ENCODE data around the gene NR0B2. TPM values are rescaled to one million over a fixed set of nuclear protein-coding genes. Genes with fewer than 3 reads are reported as not detected.

The NR0B2 gene
- total and polyA plus RNA-seq, 2 donors: not detected

- 45% methylated on average over 20 of the region's 20 CpGs for WGBS
- no peak for DNase-seq (ENCODE audit: extremely low spot score)
- no peaks in the 10 kb centered on the region for H3K4me1 ChIP-seq (ENCODE audit: insufficient read depth)
- peak overlapping the region; percentile 37 for H3K4me3 ChIP-seq (ENCODE audit: low read depth, low read length)
- peak overlapping the region; percentile 75 for H3K27ac ChIP-seq (ENCODE audit: low read depth)
- H3K36me3 ChIP-seq (ENCODE audit: insufficient read depth): no peaks in the 10 kb centered on the region
These were observed 50.1 kb downstream of the NR0B2 start for GRCh38 chr1:26863685-26864077.

- no peak for DNase-seq (ENCODE audit: extremely low spot score)
- H3K4me3 ChIP-seq (ENCODE audit: low read depth, low read length): peak within 1 kb of the TSS; percentile 37
- peak within 1 kb of the TSS; percentile 75 for H3K27ac ChIP-seq (ENCODE audit: low read depth)
- no peaks in the 10 kb centered on the region for H3K36me3 ChIP-seq (ENCODE audit: insufficient read depth)
- WGBS: 79% methylated on average over 37 of the region's 37 CpGs
- H3K4me1 ChIP-seq (ENCODE audit: insufficient read depth): no peaks in the 10 kb centered on the region
These were observed 50.7 kb downstream of the NR0B2 start, which contains the start of gene SFN for GRCh38 chr1:26862781-26863684. Gene SFN, plus strand, starts transcription at chr1:26863149. Its CDS starts 64 bp downstream, at chr1:26863213.

- WGBS: 81% methylated on average over 7 of the region's 7 CpGs
- Histone ChIP-seq H3K36me3 (ENCODE audit: insufficient read depth) (no peaks in the 10 kb centered on the region), H3K27ac (ENCODE audit: low read depth) (no peak overlapping the region), H3K4me1 (ENCODE audit: insufficient read depth) (no peaks in the 10 kb centered on the region), H3K4me3 (ENCODE audit: low read depth, low read length) (no peak overlapping the region)
- DNase-seq (ENCODE audit: extremely low spot score): no peak
These were observed 51.8 kb downstream of the NR0B2 start for GRCh38 chr1:26861889-26862378.

Other genes with a start within 250 kb of the NR0B2 start
- 40.6 TPM for gene ARID1A, start 218.0 kb downstream of the NR0B2 start, total RNA-seq
- 31.8 TPM for gene ARID1A, start 218.0 kb downstream of the NR0B2 start, polyA plus RNA-seq
- 13.4 TPM for gene PIGV, start 126.0 kb downstream of the NR0B2 start, total RNA-seq
- gene PIGV, start 126.0 kb downstream of the NR0B2 start, polyA plus RNA-seq: 17.4 TPM
- 9.2 TPM for gene ZDHHC18, start 87.3 kb downstream of the NR0B2 start, total RNA-seq
- gene ZDHHC18, start 87.3 kb downstream of the NR0B2 start, polyA plus RNA-seq: 18.8 TPM
- 8.6 TPM for gene SFN, start 50.8 kb downstream of the NR0B2 start, total RNA-seq
- 23.5 TPM for gene SFN, start 50.8 kb downstream of the NR0B2 start, polyA plus RNA-seq
- 11.4 TPM for gene GPN2, start 23.7 kb downstream of the NR0B2 start, total RNA-seq
- gene GPN2, start 23.7 kb downstream of the NR0B2 start, polyA plus RNA-seq: 16.6 TPM
- gene GPATCH3, start 13.5 kb downstream of the NR0B2 start, total RNA-seq: 6.4 TPM
- 11.2 TPM for gene GPATCH3, start 13.5 kb downstream of the NR0B2 start, polyA plus RNA-seq
- gene NUDC, start 7.8 kb upstream of the NR0B2 start, total RNA-seq: 9.7 TPM
- gene NUDC, start 7.8 kb upstream of the NR0B2 start, polyA plus RNA-seq: 71.0 TPM
- gene KDF1, start 46.5 kb upstream of the NR0B2 start, total RNA-seq: 2.3 TPM
- 2.0 TPM for gene KDF1, start 46.5 kb upstream of the NR0B2 start, polyA plus RNA-seq
- 7.1 TPM for gene TRNP1, start 79.7 kb upstream of the NR0B2 start, total RNA-seq
- gene TRNP1, start 79.7 kb upstream of the NR0B2 start, polyA plus RNA-seq: 31.4 TPM
- 5.8 TPM for gene TENT5B, start 98.9 kb upstream of the NR0B2 start, total RNA-seq
- 102 TPM for gene TENT5B, start 98.9 kb upstream of the NR0B2 start, polyA plus RNA-seq
- gene SLC9A1, start 241.2 kb upstream of the NR0B2 start, total RNA-seq: 9.7 TPM
- gene SLC9A1, start 241.2 kb upstream of the NR0B2 start, polyA plus RNA-seq: 18.3 TPM